SK-N-SH (cell line): ENCODE results near the gene PDGFB. TPM values are rescaled to one million over a fixed set of nuclear protein-coding genes. Genes with fewer than 3 reads are reported as not detected.

Experiments used
- CTCF ChIA-PET: fragments of 300-600, 350-600 bp; formaldehyde crosslinking; extraction: SDS; loops from one replicate; lab custom pipeline; 2021; lab: Yijun Ruan, JAX
- POLR2A ChIA-PET: fragments of 350-600 bp; sonication (Branson Sonifier 250); formaldehyde crosslinking; extraction: SDS; loops from one replicate; lab custom pipeline; 2020; ENCODE audit warnings: antibody characterized with exemption, inconsistent platforms; lab: Yijun Ruan, JAX
- DNase-seq: peaks from one replicate; pipeline ENCODE4 v3.0.0; 2012
- H2AFZ ChIP-seq: fragments of 200-600 bp; sonication (generic); 2 replicates; pipeline ENCODE4 v1.8.1; 2016; ENCODE audit warnings: antibody characterized with exemption, mild to moderate bottlenecking, low read depth
- H3F3A ChIP-seq: fragments of 200-600 bp; sonication (generic); replicated peaks from 2 replicates; pipeline ENCODE3; 2016; ENCODE audit warnings: antibody characterized with exemption, mild to moderate bottlenecking; ENCODE audit not compliant: insufficient read depth
- H3K27ac ChIP-seq, 2 experiments: fragments of 200-500 bp in 1 of 2; fragments of 200-600 bp in 1 of 2; sonication (Bioruptor generic) in 1 of 2; sonication (generic), shearing (Covaris generic) in 1 of 2; 2 replicates each; pipeline versions ENCODE4 v1.5.1 to v1.6.1; 2014 to 2016; ENCODE audit warnings: low read depth in 2 of 2, inconsistent platforms in 1 of 2, low read length in 1 of 2, mild to moderate bottlenecking in 1 of 2, mixed read lengths in 1 of 2
- H3K27me3 ChIP-seq: fragments of 200-600 bp; sonication (generic), shearing (Covaris generic); 2 replicates; pipeline ENCODE4 v1.6.1; 2016; ENCODE audit warnings: mixed run types; ENCODE audit not compliant: insufficient read depth
- H3K36me3 ChIP-seq, 2 experiments: fragments of 200-500 bp in 1 of 2; fragments of 200-600 bp in 1 of 2; sonication (Bioruptor generic) in 1 of 2; sonication (generic) in 1 of 2; replicated peaks in 1 of 2; 2 replicates each; pipeline versions ENCODE3 to v1.5.1; 2014 to 2016; ENCODE audit warnings: low read length in 1 of 2, mild to moderate bottlenecking in 1 of 2; ENCODE audit not compliant: insufficient read depth in 2 of 2, control insufficient read depth in 1 of 2
- H3K4me1 ChIP-seq, 2 experiments: fragments of 200-500 bp in 1 of 2; fragments of 200-600 bp in 1 of 2; sonication (Bioruptor generic) in 1 of 2; sonication (generic), shearing (Covaris generic) in 1 of 2; 2 replicates each; pipeline versions ENCODE4 v1.5.1 to v1.6.1; 2014 to 2016; ENCODE audit warnings: low read depth in 1 of 2, low read length in 1 of 2, mixed run types in 1 of 2; ENCODE audit not compliant: insufficient read depth in 2 of 2, control insufficient read depth in 1 of 2
- H3K4me2 ChIP-seq: fragments of 200-600 bp; sonication (generic), shearing (Covaris generic); 2 replicates; pipeline ENCODE4 v1.6.1; 2017; ENCODE audit warnings: mixed run types
- H3K4me3 ChIP-seq, 2 experiments: fragments of 200-500 bp in 1 of 2; fragments of 200-600 bp in 1 of 2; sonication (Bioruptor generic) in 1 of 2; sonication (generic), shearing (Covaris generic) in 1 of 2; 2 replicates each; pipeline versions ENCODE4 v1.5.1 to v1.8.1; 2014 to 2016; ENCODE audit warnings: low read depth in 2 of 2, inconsistent platforms in 1 of 2, low read length in 1 of 2, mild to moderate bottlenecking in 1 of 2, mixed read lengths in 1 of 2, moderate library complexity in 1 of 2
- H3K79me2 ChIP-seq: fragments of 200-600 bp; sonication (generic); 2 replicates; pipeline ENCODE4 v1.8.1; 2017; ENCODE audit warnings: mild to moderate bottlenecking; ENCODE audit not compliant: insufficient read depth
- H3K9ac ChIP-seq: fragments of 200-600 bp; sonication (generic); 2 replicates; pipeline ENCODE4 v1.6.1; 2017; ENCODE audit warnings: mixed run types
- H3K9me2 ChIP-seq: fragments of 200-600 bp; sonication (generic); 2 replicates; pipeline ENCODE4 v1.6.1; 2017; ENCODE audit warnings: mixed run types
- H3K9me3 ChIP-seq: fragments of 200-600 bp; sonication (generic); 2 replicates; pipeline ENCODE4 v1.6.1; 2017; ENCODE audit warnings: mixed run types, mild to moderate bottlenecking, moderate library complexity
- H4K20me1 ChIP-seq: fragments of 200-600 bp; sonication (generic); 2 replicates; pipeline ENCODE4 v1.6.1; 2017; ENCODE audit warnings: mild to moderate bottlenecking, mixed run types; ENCODE audit not compliant: insufficient read depth
- EP300 ChIP-seq, 2 experiments: IDR thresholded peaks; 2 replicates each; pipeline versions ENCODE4 v1.4.0 to v1.6.1; 2012; ENCODE audit warnings: borderline replicate concordance in 1 of 2, low read depth in 1 of 2, low read length in 1 of 2
- FOSL2 ChIP-seq: IDR thresholded peaks from 2 replicates; pipeline ENCODE4 v1.4.0; 2012; ENCODE audit warnings: low read depth, mild to moderate bottlenecking, moderate library complexity, borderline replicate concordance
- FOXJ3 ChIP-seq: sonication (generic); formaldehyde crosslinking; IDR thresholded peaks from 2 replicates; pipeline ENCODE4 v1.5.1; 2020; ENCODE audit warnings: mild to moderate bottlenecking, missing genetic modification reagents
- NRF1 ChIP-seq: IDR thresholded peaks from 2 replicates; pipeline ENCODE4 v1.6.1; 2012; ENCODE audit warnings: low read depth, mild to moderate bottlenecking, low read length
- POLR2AphosphoS5 ChIP-seq: IDR thresholded peaks from 2 replicates; pipeline ENCODE4 v1.6.1; 2012; ENCODE audit warnings: low read depth, low read length
- RCOR1 ChIP-seq: fragments of 150-350 bp; IDR thresholded peaks from 2 replicates; pipeline ENCODE4 v1.6.1; 2017; ENCODE audit warnings: antibody characterized with exemption, low read length
- RXRA ChIP-seq: IDR thresholded peaks from 2 replicates; pipeline ENCODE4 v1.4.0; 2012; ENCODE audit warnings: low read depth, mild to moderate bottlenecking, borderline replicate concordance
- SIN3A ChIP-seq: IDR thresholded peaks from 2 replicates; pipeline ENCODE4 v1.6.1; 2012; ENCODE audit warnings: low read depth, mild to moderate bottlenecking, low read length, moderate library complexity, borderline replicate concordance
- TCF12 ChIP-seq: IDR thresholded peaks from 2 replicates; pipeline ENCODE4 v1.4.0; 2012
- YY1 ChIP-seq: IDR thresholded peaks from 2 replicates; pipeline ENCODE4 v1.4.0; 2012; ENCODE audit warnings: low read depth, mild to moderate bottlenecking
- WGBS: methylation state at CpG from one replicate; pipeline ENCODE4 v1.1.6; 2017; ENCODE audit warnings: low lambda C conversion rate; 5-methylcytosine and 5-hydroxymethylcytosine counted together
- polyA plus RNA-seq, 3 experiments: library from polyadenylated mRNA; depleted of rRNA; stranded (reverse); fragments of >200 nt; gene quantifications; 2 replicates each; pipeline ENCODE4 v1.2.3, GENCODE V29; 2012
- TF ChIP-seq, protein P1 (sequence below): fragments of 150-350 bp; IDR thresholded peaks from 2 replicates; pipeline ENCODE4 v1.6.1; 2016; ENCODE audit warnings: mild to moderate bottlenecking, low read depth, low read length
- TF ChIP-seq, protein P2 (sequence below): IDR thresholded peaks from 2 replicates; pipeline ENCODE4 v1.4.0; 2012; ENCODE audit warnings: low read depth, borderline replicate concordance
- TF ChIP-seq, protein P3 (sequence below): IDR thresholded peaks from 2 replicates; pipeline ENCODE4; 2012

The PDGFB gene
- polyA plus RNA-seq, 1 of the 3 experiments (the other 2 are of a cell fraction): 0.44 TPM

DNA sequence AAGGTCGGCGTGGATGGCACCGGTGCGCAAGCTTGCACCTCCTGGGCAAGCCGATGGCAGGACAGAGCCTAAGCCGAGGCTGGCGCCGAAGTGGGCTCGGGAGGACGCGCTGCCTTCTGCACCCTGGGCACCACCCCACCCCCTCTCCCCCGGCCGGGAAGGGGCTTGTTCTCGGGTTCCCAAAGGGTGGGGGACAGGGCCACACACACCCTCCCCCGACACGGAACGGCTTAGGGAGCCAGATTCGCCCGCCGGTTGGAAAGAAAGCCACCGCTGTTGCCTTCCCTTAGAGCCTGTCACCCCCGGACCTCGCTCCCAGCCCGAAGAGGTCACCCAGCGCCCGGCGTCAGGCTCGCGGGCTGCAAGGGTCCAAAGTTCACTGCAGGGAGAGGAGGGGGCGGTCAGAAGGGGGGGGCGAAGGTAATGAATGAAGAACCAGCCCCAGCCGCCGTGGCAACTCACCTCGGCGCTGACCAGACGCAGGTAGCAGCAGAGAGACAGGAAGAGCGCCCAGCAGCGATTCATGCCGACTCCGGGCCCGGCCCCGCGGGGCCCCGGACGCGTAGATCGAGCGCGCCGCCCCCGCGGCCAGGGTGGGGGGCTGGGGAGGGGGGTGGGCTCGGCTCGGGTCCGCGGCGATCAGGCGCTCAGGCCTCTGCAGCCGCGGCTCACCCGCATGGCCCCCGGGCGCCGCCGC lies 1.2 kb downstream of the PDGFB start:
- H3K79me2 ChIP-seq: no peaks in the 10 kb centered on the region

DNA sequence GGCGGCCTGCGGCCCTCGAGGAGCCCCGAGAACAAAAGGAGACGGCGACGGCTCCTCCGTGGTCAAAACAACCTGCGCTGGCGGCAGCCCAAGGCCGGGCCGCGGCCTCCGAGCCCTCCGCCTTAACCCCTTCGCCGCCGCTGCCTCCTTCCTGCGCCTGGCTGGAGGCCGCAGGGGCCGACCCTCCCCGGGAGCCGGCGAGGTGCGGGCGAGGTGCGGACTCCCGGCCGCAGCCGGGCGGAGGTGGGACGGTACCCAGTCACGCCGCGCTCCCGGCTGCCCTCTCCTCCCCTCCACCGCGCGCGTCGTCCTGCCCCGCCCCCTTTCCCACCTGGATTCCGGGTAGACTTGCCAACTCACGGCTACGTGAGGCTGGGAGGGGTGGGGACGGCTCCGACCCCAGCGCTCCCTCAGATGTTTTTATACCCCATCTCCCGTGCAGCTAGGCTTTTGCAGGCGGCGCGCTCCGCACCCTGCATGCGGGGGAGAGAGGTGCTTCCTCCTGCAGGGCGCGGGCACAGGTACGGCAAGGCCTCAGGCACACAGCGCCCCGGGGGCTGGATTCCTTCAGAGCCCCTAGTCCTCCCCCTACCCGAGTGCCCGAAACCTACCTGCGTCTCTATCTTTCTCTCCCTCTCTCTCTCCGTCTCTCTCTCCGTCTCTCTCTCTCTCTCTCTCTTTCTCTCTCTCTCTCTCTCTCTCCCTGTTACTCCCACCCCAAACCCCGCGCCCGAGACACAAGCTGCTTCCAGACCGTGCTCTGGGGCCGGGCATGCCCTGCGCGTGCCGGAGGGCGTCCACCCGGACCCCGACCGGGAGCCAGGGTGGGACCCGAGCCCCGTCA lies 2.0 kb downstream of the PDGFB start:
- Histone ChIP-seq H3K9ac (no peak overlapping the region), H3K4me3 (0 out of 4 replicates have a peak overlapping the region, but pooled peaks of 1 of the 2 experiments have one; percentile 9), H3K79me2 (no peaks in the 10 kb centered on the region), H3K4me1 (no peaks in the 10 kb centered on the region; a peak in 1 of 4 replicates), H3F3A (no peaks in the 10 kb centered on the region), H2AFZ (no peak overlapping the region), H3K4me2 (peak overlapping the region; percentile 28; the same call in 1 of the 2 replicates), H3K27me3 (peaks cover 12% of the 10 kb centered on the region; the same call in 1 of the 2 replicates), H3K36me3 (no peaks in the 10 kb centered on the region), H3K9me3 (no peaks in the 10 kb centered on the region), H4K20me1 (no peaks in the 10 kb centered on the region), H3K9me2 (no peaks in the 10 kb centered on the region), H3K27ac (no peak overlapping the region)
- 0% methylated on average over 9 of the region's 78 CpGs for WGBS
- POLR2A ChIA-PET: no interaction called here
- CTCF ChIA-PET: interaction anchor here (0.7 kb wide), 1 partner anchor 116 kb away, joined by 3 read pairs; no protein-coding TSS in a partner anchor
- no peak for DNase-seq
- TF ChIP-seq RXRA: no peak
- TF ChIP-seq, protein P1, sequence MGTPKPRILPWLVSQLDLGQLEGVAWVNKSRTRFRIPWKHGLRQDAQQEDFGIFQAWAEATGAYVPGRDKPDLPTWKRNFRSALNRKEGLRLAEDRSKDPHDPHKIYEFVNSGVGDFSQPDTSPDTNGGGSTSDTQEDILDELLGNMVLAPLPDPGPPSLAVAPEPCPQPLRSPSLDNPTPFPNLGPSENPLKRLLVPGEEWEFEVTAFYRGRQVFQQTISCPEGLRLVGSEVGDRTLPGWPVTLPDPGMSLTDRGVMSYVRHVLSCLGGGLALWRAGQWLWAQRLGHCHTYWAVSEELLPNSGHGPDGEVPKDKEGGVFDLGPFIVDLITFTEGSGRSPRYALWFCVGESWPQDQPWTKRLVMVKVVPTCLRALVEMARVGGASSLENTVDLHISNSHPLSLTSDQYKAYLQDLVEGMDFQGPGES: no peak
- TF ChIP-seq RCOR1: no peak
- TF ChIP-seq TCF12: no peak
- TF ChIP-seq, protein P2, sequence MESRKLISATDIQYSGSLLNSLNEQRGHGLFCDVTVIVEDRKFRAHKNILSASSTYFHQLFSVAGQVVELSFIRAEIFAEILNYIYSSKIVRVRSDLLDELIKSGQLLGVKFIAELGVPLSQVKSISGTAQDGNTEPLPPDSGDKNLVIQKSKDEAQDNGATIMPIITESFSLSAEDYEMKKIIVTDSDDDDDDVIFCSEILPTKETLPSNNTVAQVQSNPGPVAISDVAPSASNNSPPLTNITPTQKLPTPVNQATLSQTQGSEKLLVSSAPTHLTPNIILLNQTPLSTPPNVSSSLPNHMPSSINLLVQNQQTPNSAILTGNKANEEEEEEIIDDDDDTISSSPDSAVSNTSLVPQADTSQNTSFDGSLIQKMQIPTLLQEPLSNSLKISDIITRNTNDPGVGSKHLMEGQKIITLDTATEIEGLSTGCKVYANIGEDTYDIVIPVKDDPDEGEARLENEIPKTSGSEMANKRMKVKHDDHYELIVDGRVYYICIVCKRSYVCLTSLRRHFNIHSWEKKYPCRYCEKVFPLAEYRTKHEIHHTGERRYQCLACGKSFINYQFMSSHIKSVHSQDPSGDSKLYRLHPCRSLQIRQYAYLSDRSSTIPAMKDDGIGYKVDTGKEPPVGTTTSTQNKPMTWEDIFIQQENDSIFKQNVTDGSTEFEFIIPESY: no peak
- no peak for TF ChIP-seq FOSL2
- no peak for TF ChIP-seq YY1

More for the DNA sequence above, 1.2 kb downstream of the PDGFB start:
- Histone ChIP-seq H3K36me3 (no peaks in the 10 kb centered on the region), H3K27ac (no peak overlapping the region), H2AFZ (no peak overlapping the region), H4K20me1 (no peaks in the 10 kb centered on the region), H3K4me2 (peak overlapping the region; percentile 28; the same call in 1 of the 2 replicates), H3K4me1 (no peaks in the 10 kb centered on the region; a peak in 1 of 4 replicates), H3F3A (no peaks in the 10 kb centered on the region), H3K4me3 (no peak overlapping the region), H3K27me3 (peaks cover 12% of the 10 kb centered on the region; the same call in 1 of the 2 replicates), H3K9me3 (no peaks in the 10 kb centered on the region), H3K9me2 (no peaks in the 10 kb centered on the region), H3K9ac (no peak overlapping the region)
- ChIA-PET POLR2A (no interaction called here), CTCF (interaction anchor here (0.7 kb wide), 1 partner anchor 117 kb away, joined by 3 read pairs; no protein-coding TSS in a partner anchor)
- TF ChIP-seq POLR2AphosphoS5 (no peak), SIN3A (no peak), EP300 (IDR thresholded peaks at IDR 0.05; ENCODE audit: borderline replicate concordance in 1 of 2, low read depth in 1 of 2, low read length in 1 of 2) (no peak), FOXJ3 (CRISPR knock-in tag) (no peak), NRF1 (no peak)
- TF ChIP-seq, protein P2: no peak
- TF ChIP-seq, protein P3, sequence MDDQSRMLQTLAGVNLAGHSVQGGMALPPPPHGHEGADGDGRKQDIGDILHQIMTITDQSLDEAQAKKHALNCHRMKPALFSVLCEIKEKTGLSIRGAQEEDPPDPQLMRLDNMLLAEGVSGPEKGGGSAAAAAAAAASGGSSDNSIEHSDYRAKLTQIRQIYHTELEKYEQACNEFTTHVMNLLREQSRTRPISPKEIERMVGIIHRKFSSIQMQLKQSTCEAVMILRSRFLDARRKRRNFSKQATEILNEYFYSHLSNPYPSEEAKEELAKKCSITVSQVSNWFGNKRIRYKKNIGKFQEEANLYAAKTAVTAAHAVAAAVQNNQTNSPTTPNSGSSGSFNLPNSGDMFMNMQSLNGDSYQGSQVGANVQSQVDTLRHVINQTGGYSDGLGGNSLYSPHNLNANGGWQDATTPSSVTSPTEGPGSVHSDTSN: no peak
- no CpG with 5 or more reads among the region's 65 CpGs for WGBS
- no peak for DNase-seq
